GM21367 (cell line): ENCODE data around the gene FUT2.
"Not testable (repeated sequence)": the region's sequence is repeated elsewhere in the genome, so short reads cannot be mapped to it uniquely, and the experiment has no call there.

ENCODE experiments used
- ATAC-seq: cut with Tn5 transposase; IDR thresholded peaks from one replicate; pipeline ENCODE4 v1.9.1; 2021; ENCODE audit not compliant: unreplicated experiment

The FUT2 gene

DNA sequence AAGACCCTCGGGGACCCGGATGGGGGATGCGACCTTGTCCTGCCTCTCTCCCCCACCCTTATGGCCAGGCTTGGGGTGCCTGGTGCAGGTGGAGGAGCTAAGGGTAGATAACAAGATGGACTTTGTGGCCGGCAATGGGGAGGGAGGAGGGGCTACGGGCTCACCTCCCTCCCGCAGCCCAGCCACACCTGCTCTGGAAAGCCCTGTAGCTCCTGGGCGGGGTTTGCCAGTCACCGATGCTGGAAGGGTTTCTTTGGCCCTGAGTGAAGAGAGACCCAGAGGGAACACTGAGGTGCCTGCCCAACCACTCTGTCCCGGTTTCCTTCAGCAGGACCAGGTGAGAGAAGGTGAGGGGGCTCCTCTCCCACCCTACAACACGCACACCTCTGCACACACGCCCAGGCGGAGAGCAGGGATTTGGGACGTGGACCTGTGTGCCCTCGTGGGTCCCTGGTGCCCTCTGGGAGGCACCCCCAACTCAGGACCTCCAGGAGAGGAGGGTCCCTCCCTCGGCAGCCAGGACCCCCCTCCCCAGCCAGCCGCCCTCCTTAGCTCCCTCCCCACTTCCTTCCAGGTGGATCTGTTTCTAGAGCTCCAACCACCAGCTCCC is at the start of gene FUT2:
Gene FUT2 (plus strand): TSS at position 229 of the 610 bp plus-strand sequence. CDS start 6,986 bp downstream, outside the sequence.
- no peak for ATAC-seq

- peak; percentile 62 for ATAC-seq
These were observed 49.6 kb upstream of the FUT2 start, which contains the start of gene CA11 for GRCh38 chr19:48646001-48646721. Gene CA11 (minus strand): TSS chr19:48646187. CDS start chr19:48645632, 555 bp downstream.

- ATAC-seq: no peak
These were observed 49.0 kb upstream of the FUT2 start for GRCh38 chr19:48646722-48647216.

GRCh38 chr19:48648134-48648533 is 47.6 kb upstream of the FUT2 start:
- no peak for ATAC-seq

- no peak for ATAC-seq
These were observed 44.6 kb upstream of the FUT2 start for GRCh38 chr19:48650974-48651682.

DNA sequence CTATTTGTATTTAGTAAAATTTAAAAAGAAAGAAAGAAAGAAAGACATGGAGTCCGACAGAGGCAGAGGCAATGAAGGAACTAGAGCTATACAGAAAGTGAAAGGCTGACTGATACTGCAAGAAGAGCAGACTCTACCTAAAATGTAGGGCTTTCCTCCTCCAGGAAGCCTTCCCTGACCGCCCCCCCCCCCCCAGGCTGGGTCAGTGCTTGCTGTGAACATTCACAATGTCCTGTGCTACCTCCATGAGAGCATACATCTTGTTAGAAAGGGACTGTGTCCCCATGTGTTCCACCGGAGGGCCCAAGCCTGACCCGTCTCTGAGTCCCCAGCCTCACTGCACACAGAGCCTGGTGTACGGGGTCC is 44.1 kb upstream of the FUT2 start:
- ATAC-seq: no peak

- ATAC-seq: no peak
These were observed 41.3 kb upstream of the FUT2 start for GRCh38 chr19:48654299-48655059.

DNA sequence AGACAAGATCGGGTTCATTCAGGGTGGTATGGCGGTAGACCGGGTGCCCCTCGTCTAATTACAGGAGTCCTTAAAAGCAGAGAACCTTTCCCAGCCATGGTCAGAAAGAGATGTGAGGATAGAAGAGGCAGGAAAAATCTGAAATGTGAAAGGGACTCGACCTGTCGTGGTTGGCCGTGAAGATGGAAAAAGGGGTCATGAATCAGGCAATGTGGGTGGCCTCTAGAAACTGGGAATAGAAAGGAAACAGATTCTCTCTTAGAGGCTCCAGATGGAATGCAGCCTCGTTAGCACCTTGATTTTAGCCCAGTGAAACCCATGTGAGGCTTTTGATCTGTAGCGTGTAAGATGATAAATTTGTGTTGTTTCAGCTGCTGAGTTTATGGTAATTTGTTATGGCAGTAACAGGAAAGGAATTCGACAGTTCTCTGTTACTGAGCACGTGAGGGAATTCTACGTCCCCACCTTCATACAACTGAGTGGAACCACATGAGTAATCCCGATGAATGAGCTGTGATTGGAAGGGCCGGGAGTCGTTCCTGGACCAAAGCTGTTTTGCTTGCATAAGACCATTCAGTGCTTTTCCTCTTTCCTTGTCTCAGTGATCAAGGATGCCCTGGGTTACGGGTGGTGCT is 38.8 kb upstream of the FUT2 start:
- no peak for ATAC-seq

GRCh38 chr19:48657828-48658227 is 37.9 kb upstream of the FUT2 start:
- ATAC-seq: not testable (repeated sequence)

GRCh38 chr19:48658483-48658882 is 37.3 kb upstream of the FUT2 start:
- no peak for ATAC-seq

GRCh38 chr19:48659768-48660167 is 36.0 kb upstream of the FUT2 start:
- ATAC-seq: no peak

GRCh38 chr19:48660852-48661710 is 34.7 kb upstream of the FUT2 start:
- peak; percentile 59 for ATAC-seq

GRCh38 chr19:48661711-48662090 is 34.1 kb upstream of the FUT2 start:
- ATAC-seq: no peak

DNA sequence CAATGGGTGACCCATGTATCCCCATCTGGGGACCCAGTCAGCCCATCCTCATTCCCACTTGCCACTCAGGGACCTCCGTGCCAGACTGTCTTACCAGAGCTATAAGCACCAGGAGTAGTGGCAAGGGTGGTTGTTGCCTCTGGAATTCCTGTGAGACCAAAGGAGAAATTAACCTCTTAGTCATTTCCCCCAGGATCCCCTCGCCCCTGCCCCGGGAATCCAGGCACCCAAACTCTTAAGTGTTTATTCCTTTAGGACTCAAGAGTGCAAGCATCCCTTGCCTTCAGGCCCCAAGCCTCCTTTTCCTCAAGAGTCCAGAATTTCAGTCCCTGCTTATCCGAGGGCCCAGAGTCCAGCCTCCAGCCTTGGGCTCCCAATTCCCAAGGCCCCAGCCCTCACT is 32.1 kb upstream of the FUT2 start:
- ATAC-seq: no peak

- ATAC-seq: no peak
These were observed 31.3 kb upstream of the FUT2 start for GRCh38 chr19:48664476-48664875.

GRCh38 chr19:48665786-48666185 is 30.0 kb upstream of the FUT2 start:
- no peak for ATAC-seq

- no peak for ATAC-seq
These were observed 27.4 kb upstream of the FUT2 start for GRCh38 chr19:48668332-48668731.

- no peak for ATAC-seq
These were observed 27.0 kb upstream of the FUT2 start for GRCh38 chr19:48668761-48669160.

DNA sequence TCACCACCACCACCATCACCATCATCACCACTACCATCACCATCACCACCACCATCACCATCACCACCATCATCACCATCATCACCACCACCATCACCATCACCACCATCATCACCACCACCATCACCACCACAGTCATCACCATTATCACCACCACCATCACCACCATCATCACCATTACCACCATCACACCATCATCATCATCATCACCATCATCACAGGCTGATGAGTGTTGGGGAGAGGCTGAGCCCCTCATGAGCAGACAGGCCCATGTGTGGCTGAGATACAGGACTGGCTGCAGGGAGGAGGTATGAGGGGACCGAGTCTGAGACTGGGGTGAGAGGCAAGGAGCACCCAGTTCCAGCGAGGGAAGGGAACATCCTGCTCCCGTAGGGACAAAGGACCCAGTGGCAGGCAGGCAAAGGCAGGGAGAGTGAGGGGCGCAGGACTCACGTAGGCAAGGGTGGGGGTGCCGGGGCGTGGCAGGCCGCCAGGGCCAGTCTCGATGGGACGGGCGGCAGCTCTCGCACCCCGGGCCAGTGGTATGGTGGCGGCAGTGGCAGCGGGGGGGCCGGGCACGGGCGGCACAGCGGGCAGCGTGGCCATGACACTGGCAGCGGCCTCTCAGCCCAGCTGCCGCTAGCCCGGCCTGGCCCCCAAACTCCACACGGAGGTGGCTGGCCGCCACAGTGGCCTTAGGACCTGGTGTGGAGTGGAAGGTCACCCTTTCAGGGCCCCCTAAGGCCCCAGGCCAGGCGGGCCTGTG is 25.7 kb upstream of the FUT2 start:
- no peak for ATAC-seq
